ENCODE measurements around the gene S100A11.

GRCh38 chr1:152044386-152044785 is 7.6 kb upstream of the S100A11 start:
- TF ChIP-seq TAF1 (IDR thresholded peaks at IDR 0.05; ENCODE audit: borderline replicate concordance, low read depth, low read length) = no peak
- TF ChIP-seq POLR2AphosphoS5 (IDR thresholded peaks at IDR 0.05; ENCODE audit: low read depth, low read length) = no peak
- no peak for TF ChIP-seq POLR2A (IDR thresholded peaks at IDR 0.05; ENCODE audit: low read depth, low read length)

Measured in GM12892 (cell line).